ENCODE data around the gene ENPP4.

GRCh38 chr6:46129629-46130511, at the start of gene ENPP4:
- no peak for TF ChIP-seq CTCF (IDR thresholded peaks at IDR 0.05; ENCODE audit: low read depth, low read length)
- TF ChIP-seq POLR2A (IDR thresholded peaks at IDR 0.05; ENCODE audit: extremely low read depth, insufficient read length): no peak
- TF ChIP-seq MAX (IDR thresholded peaks at IDR 0.05; ENCODE audit: low read depth, low read length): no peak

Measured in NB4 (cell line).